Upper lobe of right lung (tissue), 1 donor: ENCODE data around the gene CNIH3. TPM values are rescaled to one million over a fixed set of nuclear protein-coding genes. Genes with fewer than 3 reads are reported as not detected.

Source experiments
- ATAC-seq: fragments of 200-7000 bp; cut with Tn5 transposase; one replicate; pipeline ENCODE4 v1.9.1; 2020; ENCODE audit warnings: mild to moderate bottlenecking, moderate library complexity
- DNase-seq: peaks from one replicate; pipeline ENCODE4 v3.0.0-alpha.2; 2020
- H3K27ac ChIP-seq: fragments of 200-600 bp; one replicate; pipeline ENCODE4 v1.8.0; 2022
- H3K27me3 ChIP-seq: fragments of 200-600 bp; one replicate; pipeline ENCODE4 v1.8.0; 2022; ENCODE audit warnings: mild to moderate bottlenecking
- H3K36me3 ChIP-seq: fragments of 200-600 bp; one replicate; pipeline ENCODE4 v1.8.0; 2022
- H3K4me1 ChIP-seq: fragments of 200-600 bp; one replicate; pipeline ENCODE4 v1.8.0; 2022
- H3K4me3 ChIP-seq: fragments of 200-600 bp; one replicate; pipeline ENCODE4 v1.8.0; 2022; ENCODE audit warnings: mild to moderate bottlenecking
- H3K9me3 ChIP-seq: fragments of 200-600 bp; one replicate; pipeline ENCODE4 v1.8.0; 2022
- intact Hi-C: fragments of 100-400 bp; cut with DNase I; formaldehyde crosslinking; loops from one replicate; pipeline ENCODE4 v1.11.0; 2022
- total RNA-seq: library from RNA; stranded (reverse); fragmentation: NEBNext Ultra II Directional; extraction: Animal tissue kit (Norgen Biotek cat#: 25700); gene quantifications from one replicate; pipeline ENCODE4 v1.2.1, GENCODE V29; 2021
- TF ChIP-seq, protein P1 (sequence below): fragments of 200-600 bp; IDR thresholded peaks from one replicate; pipeline ENCODE4 v1.8.0; 2022; ENCODE audit warnings: antibody characterized with exemption
- donor health status: DM: no; HTN: yes; CAD: no; lungs with severe emphysema.

The CNIH3 gene
- total RNA-seq, 1 donor from 2014 or later, result 4.8 TPM

GRCh38 chr1:224766266-224766665 is 150.1 kb downstream of the CNIH3 start:
- DNase-seq (no peak), ATAC-seq (no peak)
- H3K27me3 ChIP-seq, result no peaks in the 10 kb centered on the region
- H3K4me1 ChIP-seq, result peaks cover 9% of the 10 kb centered on the region
- H3K36me3 ChIP-seq, result no peaks in the 10 kb centered on the region
- no peaks in the 10 kb centered on the region for H3K9me3 ChIP-seq
- TF ChIP-seq, protein P1, sequence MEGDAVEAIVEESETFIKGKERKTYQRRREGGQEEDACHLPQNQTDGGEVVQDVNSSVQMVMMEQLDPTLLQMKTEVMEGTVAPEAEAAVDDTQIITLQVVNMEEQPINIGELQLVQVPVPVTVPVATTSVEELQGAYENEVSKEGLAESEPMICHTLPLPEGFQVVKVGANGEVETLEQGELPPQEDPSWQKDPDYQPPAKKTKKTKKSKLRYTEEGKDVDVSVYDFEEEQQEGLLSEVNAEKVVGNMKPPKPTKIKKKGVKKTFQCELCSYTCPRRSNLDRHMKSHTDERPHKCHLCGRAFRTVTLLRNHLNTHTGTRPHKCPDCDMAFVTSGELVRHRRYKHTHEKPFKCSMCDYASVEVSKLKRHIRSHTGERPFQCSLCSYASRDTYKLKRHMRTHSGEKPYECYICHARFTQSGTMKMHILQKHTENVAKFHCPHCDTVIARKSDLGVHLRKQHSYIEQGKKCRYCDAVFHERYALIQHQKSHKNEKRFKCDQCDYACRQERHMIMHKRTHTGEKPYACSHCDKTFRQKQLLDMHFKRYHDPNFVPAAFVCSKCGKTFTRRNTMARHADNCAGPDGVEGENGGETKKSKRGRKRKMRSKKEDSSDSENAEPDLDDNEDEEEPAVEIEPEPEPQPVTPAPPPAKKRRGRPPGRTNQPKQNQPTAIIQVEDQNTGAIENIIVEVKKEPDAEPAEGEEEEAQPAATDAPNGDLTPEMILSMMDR, result no peak
- H3K27ac ChIP-seq, result no peak overlapping the region
- H3K4me3 ChIP-seq, result no peak overlapping the region
- intact Hi-C loops, result no loop called here

GRCh38 chr1:224767031-224767430 is 150.9 kb downstream of the CNIH3 start:
- Histone ChIP-seq H3K9me3 (no peaks in the 10 kb centered on the region), H3K27ac (no peak overlapping the region), H3K4me1 (peaks cover 9% of the 10 kb centered on the region), H3K4me3 (no peak overlapping the region), H3K36me3 (no peaks in the 10 kb centered on the region), H3K27me3 (no peaks in the 10 kb centered on the region)
- ATAC-seq (no peak), DNase-seq (no peak)
- TF ChIP-seq, protein P1, result no peak
- intact Hi-C loops, result no loop called here

GRCh38 chr1:224767676-224768075 is 151.6 kb downstream of the CNIH3 start:
- TF ChIP-seq, protein P1, result no peak
- no peaks in the 10 kb centered on the region for H3K9me3 ChIP-seq
- H3K27ac ChIP-seq, result no peak overlapping the region
- no peaks in the 10 kb centered on the region for H3K27me3 ChIP-seq
- H3K4me3 ChIP-seq, result no peak overlapping the region
- DNase-seq (no peak), ATAC-seq (no peak)
- H3K4me1 ChIP-seq, result peaks cover 9% of the 10 kb centered on the region
- intact Hi-C loops, result no loop called here
- no peaks in the 10 kb centered on the region for H3K36me3 ChIP-seq

DNA sequence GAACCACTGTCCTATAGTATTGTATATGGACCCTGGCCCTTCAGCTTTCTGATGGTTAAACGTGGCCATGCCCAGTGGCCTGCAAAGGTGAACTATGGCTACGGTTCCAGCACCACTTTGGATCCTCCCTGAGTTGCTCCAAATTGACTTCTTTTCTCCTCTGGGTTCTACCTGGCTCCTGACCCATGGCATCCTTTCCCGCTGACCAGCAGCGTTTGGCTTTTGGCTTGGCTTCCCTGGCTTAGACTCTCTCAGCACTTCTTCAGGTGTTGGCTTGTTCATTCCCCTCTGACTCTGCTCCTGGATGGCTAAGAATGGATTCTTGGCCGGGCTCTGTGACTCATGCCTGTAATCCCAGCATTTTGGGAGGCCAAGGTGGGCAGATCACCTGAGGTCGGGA is 152.9 kb downstream of the CNIH3 start:
- H3K27me3 ChIP-seq, result no peaks in the 10 kb centered on the region
- H3K36me3 ChIP-seq, result no peaks in the 10 kb centered on the region
- TF ChIP-seq, protein P1, result no peak
- peaks cover 9% of the 10 kb centered on the region for H3K4me1 ChIP-seq
- H3K27ac ChIP-seq, result no peak overlapping the region
- ATAC-seq (no peak), DNase-seq (no peak)
- H3K9me3 ChIP-seq, result no peaks in the 10 kb centered on the region
- intact Hi-C loops, result no loop called here
- H3K4me3 ChIP-seq, result no peak overlapping the region

DNA sequence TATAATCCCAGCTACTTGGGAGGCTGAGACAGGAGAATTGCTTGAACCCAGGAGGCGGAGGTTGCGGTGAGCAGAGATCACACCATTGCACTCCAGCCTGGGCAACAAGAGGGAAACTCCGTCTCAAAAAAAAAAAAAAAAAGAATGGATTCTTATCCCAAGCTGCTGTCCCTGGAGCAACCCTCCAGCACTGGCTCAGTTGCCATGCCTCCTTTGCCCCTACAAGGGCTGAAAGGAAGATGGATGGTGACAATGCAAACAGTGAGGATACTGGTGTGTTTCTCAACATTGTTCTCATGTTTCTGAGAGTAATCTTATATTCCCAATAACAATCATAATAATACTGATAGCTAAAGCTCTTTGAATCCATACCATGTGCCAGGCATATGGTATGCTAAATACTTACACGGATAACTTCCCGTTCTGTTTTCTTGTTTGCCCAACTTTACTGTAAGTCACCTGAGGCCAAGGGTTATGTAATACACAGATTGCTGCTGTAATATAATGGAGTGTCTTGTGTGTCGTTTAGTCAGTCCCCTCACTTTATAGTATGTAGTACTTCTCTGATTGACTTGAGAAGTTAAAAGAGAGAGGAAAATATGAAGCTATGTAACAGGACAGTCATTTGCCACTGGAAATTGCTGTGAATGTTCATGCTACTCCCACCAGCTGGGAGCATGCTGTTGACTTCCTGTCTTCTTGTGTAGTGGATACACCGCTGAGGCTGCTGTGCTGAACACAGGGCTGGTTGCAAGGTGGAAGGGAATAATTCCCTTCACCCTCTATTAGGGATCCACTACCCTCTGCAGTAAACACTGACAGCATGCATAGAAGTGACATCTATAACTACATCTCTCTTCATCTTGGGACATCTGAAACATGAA is 153.6 kb downstream of the CNIH3 start:
- TF ChIP-seq, protein P1, result no peak
- Histone ChIP-seq H3K36me3 (no peaks in the 10 kb centered on the region), H3K9me3 (no peaks in the 10 kb centered on the region), H3K4me3 (no peak overlapping the region), H3K27me3 (no peaks in the 10 kb centered on the region), H3K4me1 (peaks cover 9% of the 10 kb centered on the region), H3K27ac (no peak overlapping the region)
- intact Hi-C loops, result no loop called here
- ATAC-seq (peak; percentile 33), DNase-seq (no peak)
